HFFc6 (cell line): ENCODE measurements around the gene CCL8. TPM values are rescaled to one million over a fixed set of nuclear protein-coding genes. Genes with fewer than 3 reads are reported as not detected.

Experiments
- DNase-seq: peaks from one replicate; pipeline ENCODE4 v3.0.0-alpha.2; 2018
- H3K27ac Mint-ChIP-seq: 2 replicates; pipeline ENCODE4 v1.8.0; 2020; ENCODE audit warnings: mild to moderate bottlenecking, mixed read lengths
- H3K27me3 Mint-ChIP-seq: 2 replicates; pipeline ENCODE4 v1.8.0; 2021; ENCODE audit warnings: mild to moderate bottlenecking, moderate library complexity, mixed read lengths; ENCODE audit not compliant: insufficient read depth
- H3K36me3 Mint-ChIP-seq: 2 replicates; pipeline ENCODE4 v1.8.0; 2021; ENCODE audit warnings: low read depth, mixed read lengths
- H3K4me1 Mint-ChIP-seq: 2 replicates; pipeline ENCODE4 v1.8.0; 2020; ENCODE audit warnings: low read depth, mixed read lengths
- H3K4me3 Mint-ChIP-seq: 2 replicates; pipeline ENCODE4 v1.8.0; 2020; ENCODE audit warnings: mild to moderate bottlenecking, moderate library complexity, mixed read lengths
- H3K9me3 Mint-ChIP-seq: 2 replicates; pipeline ENCODE4 v1.8.0; 2020; ENCODE audit warnings: mild to moderate bottlenecking, mixed read lengths
- CTCF ChIP-seq: fragments of 200-600 bp; sonication (generic); IDR thresholded peaks from 2 replicates; pipeline ENCODE4 v1.5.0; 2021; ENCODE audit warnings: antibody characterized with exemption, mild to moderate bottlenecking
- total RNA-seq, 6 experiments: library from RNA; stranded (reverse); fragmentation: NEBNext Ultra II Directional; extraction: Animal tissue kit (Norgen Biotek cat#: 25700); gene quantifications; 2 replicates in 1 of 6; 3 replicates in 5 of 6; pipeline ENCODE4 v1.2.3, GENCODE V29; 2021

The CCL8 gene
- total RNA-seq, 6 experiments from 2014 or later: not detected

DNA sequence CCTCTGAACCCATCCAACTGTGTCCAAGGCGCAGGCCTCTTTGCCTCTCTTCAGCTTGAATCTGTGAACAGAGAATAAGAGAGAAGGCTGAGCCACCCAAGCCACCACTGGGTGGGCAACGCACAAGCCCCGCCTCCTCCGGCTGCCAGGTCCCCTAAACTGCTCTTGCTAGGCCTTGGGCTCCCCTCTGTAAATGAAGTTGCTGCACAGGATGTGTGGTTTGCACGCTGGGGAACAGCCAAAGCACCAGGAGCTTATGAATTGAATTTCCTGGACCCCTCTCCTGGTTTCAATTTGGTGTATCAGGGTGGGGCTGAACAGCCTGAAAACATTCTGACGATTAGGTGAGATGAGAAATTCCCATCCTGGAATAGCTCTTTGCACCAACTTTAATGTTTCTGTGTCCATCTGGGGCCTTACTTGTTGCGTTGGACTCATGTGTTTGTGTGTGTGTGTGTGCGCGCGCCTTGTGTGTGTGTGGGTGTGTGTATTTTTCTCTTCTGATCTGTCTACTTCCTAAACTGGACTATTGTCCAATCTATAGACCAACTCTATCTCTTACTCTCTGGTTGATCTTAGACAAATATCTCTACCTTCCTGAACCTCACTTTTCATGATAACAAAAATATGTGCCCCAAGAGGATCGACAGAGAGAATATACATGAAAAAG lies 41.5 kb downstream of the CCL8 start:
- Mint-ChIP-seq H3K27me3 (peaks cover 9% of the 10 kb centered on the region), H3K4me3 (no peak overlapping the region), H3K27ac (no peak overlapping the region), H3K4me1 (no peaks in the 10 kb centered on the region), H3K36me3 (no peaks in the 10 kb centered on the region), H3K9me3 (no peaks in the 10 kb centered on the region)
- no peak for DNase-seq
- TF ChIP-seq CTCF: no peak

GRCh38 chr17:34361478-34362061 lies 42.3 kb downstream of the CCL8 start:
- H3K4me3 Mint-ChIP-seq: no peak overlapping the region
- TF ChIP-seq CTCF: peak; percentile 99
- H3K9me3 Mint-ChIP-seq: no peaks in the 10 kb centered on the region
- H3K36me3 Mint-ChIP-seq: no peaks in the 10 kb centered on the region
- H3K4me1 Mint-ChIP-seq: no peaks in the 10 kb centered on the region
- DNase-seq: peak; percentile 86
- peaks cover 9% of the 10 kb centered on the region for H3K27me3 Mint-ChIP-seq
- H3K27ac Mint-ChIP-seq: no peak overlapping the region

DNA sequence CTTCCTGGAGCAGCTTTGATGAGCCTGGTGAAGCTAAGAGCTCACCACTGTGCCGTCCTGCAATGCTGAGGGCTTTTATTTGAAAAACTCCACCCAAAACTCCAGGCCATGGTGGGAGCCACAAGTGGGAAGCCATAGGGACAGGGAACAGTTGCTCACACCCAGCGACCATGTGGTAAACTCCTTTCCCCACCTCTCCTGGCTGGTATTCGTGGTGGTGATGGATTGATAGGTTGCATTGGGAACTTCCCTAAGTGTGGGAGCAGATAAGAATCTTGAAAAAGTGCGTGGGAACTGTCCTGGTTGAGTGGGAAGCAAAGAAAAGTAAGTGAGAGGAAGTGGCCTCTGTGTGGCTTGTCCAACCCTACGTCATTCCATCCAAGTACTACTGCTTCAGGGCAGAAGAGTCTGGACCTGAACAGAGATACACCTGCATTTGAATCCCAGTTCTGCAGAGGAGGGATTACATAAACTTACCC lies 44.0 kb downstream of the CCL8 start, which contains the start of gene CCL1:
CCL1 (minus strand) TSS at position 51 of the 479 bp plus-strand sequence. CDS start 72 bp downstream, outside the sequence.
- no peak within 1 kb of the TSS for H3K27ac Mint-ChIP-seq
- no peaks in the 10 kb centered on the region for H3K9me3 Mint-ChIP-seq
- H3K4me1 Mint-ChIP-seq: no peaks in the 10 kb centered on the region
- H3K36me3 Mint-ChIP-seq: no peaks in the 10 kb centered on the region
- no peak for TF ChIP-seq CTCF
- H3K4me3 Mint-ChIP-seq: no peak within 1 kb of the TSS
- no peak for DNase-seq
- peaks cover 12% of the 10 kb centered on the region for H3K27me3 Mint-ChIP-seq

GRCh38 chr17:34364751-34365150 lies 45.5 kb downstream of the CCL8 start:
- Mint-ChIP-seq H3K27ac (no peak overlapping the region), H3K27me3 (peaks cover 14% of the 10 kb centered on the region; the same call in 1 of the 2 replicates), H3K9me3 (no peaks in the 10 kb centered on the region), H3K4me3 (no peak overlapping the region), H3K36me3 (no peaks in the 10 kb centered on the region), H3K4me1 (no peaks in the 10 kb centered on the region)
- no peak for DNase-seq
- TF ChIP-seq CTCF: no peak

DNA sequence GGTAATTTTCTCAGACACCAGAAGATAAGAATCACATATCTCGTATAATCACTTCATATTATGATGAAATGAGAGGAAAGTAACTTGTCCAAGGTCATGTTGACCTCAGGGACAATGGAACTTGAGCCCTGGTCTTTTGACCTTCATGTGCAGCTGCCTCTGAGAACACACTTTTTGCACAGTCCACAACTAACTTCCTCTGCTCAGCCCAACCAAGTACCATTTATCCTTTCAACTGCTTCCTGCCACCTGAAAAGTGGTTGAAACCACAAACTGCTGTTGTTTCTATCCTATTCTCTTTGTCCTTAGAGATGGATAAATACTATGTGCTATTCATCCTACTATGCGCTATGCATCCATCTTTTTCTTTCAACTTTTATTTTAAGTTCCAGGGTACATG lies 46.1 kb downstream of the CCL8 start:
- Mint-ChIP-seq H3K27ac (no peak overlapping the region), H3K4me3 (no peak overlapping the region), H3K27me3 (peaks cover 13% of the 10 kb centered on the region; the same call in 1 of the 2 replicates), H3K9me3 (no peaks in the 10 kb centered on the region), H3K36me3 (no peaks in the 10 kb centered on the region), H3K4me1 (no peaks in the 10 kb centered on the region)
- DNase-seq: no peak
- no peak for TF ChIP-seq CTCF
